HG03139 (cell line): Measurements from ENCODE around the gene ARAF.

ENCODE experiments used
- ATAC-seq: cut with Tn5 transposase; IDR thresholded peaks from one replicate; pipeline ENCODE4 v1.9.1; 2021; ENCODE audit not compliant: unreplicated experiment

The ARAF gene

DNA sequence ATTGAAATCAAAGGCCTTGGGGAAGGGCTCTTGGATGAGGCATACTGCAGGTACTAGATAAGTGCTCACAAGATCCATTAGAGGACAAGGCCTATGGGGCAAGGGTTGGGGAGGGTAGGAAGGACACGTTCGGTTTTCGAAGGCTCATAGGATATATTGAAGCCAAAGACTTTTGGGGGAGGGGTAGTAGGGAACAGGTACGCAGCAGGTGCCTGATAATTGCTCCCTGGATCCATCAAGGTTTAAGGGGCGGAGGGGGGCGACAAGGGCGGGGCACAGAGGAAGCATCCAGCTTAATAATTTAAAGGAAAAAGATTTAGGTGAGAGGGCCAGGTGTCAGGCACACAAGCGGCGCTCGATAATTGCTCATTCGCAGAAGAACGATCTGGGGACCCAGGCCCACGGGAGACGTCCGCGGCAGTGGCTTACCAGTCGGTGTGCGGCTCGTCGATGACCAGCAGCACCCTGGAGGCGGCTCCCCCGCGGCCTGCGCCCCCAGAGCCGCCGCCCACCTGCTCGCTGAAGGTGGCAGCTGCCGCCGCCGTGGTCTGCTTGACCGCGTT is 58.0 kb downstream of the ARAF start:
- ATAC-seq, result no peak

GRCh38 chrX:47619486-47620302 is 58.7 kb downstream of the ARAF start, which contains the start of gene SYN1:
TSS of gene SYN1 (minus strand) at chrX:47619857. CDS start at chrX:47619728, 129 bp downstream.
- peak; percentile 50 for ATAC-seq

DNA sequence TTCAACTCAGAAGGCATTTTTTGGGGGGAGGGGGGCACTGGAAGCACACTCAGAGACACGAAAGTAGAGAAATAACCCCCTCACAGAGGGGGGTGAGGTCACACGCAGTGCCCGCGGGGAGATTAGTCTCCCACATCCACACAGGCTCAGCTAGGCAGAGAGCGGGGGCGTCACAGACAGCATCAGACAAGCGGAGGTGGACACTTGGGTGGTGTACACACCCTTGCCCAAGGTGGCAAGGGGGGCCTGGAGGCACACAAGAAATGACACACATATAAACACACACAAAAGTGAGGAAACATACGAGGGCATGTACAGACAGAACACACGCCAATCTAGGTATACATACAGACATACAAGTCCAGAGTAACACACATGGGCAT is 59.3 kb downstream of the ARAF start:
- no peak for ATAC-seq
